Stimulated activated naive CD8-positive, alpha-beta T cell treated with anti-CD3 and anti-CD28 coated beads, Interleukin-15, Interleukin-2, amounts not matched to agents 100 U/mL and 50 U/mL, for 24 hours (primary cell): Measurements from ENCODE around the gene PTPN14.
A peak's percentile ranks its signal among the peaks of the same experiment; 100 is the strongest.

Source experiments
- ATAC-seq: fragments of 150-1000 bp; cut with Tn5 transposase; one replicate; pipeline ENCODE4 v1.10.0; 2021
- DNase-seq: peaks from one replicate; pipeline ENCODE4 v3.0.0; 2021

PTPN14 gene

DNA sequence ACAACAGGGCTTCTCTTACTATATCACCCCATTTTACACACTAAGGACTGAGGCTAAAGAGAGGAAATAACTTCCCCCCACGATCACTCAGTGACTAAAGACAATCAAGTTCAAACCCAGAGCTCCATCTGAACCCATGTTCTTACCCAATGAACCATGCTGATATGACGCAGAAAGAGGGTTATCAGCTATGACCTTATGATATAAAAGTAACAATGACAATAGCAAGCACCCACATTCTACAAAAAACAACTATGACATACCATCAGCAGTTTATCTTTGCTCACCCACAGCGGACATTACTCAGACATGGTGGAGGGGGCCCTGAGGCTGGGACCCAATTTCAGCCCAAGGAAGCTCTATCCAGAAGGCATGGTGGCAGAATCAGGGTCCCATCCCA lies 75.7 kb downstream of the PTPN14 start:
- no peak for DNase-seq
- ATAC-seq = no peak

DNA sequence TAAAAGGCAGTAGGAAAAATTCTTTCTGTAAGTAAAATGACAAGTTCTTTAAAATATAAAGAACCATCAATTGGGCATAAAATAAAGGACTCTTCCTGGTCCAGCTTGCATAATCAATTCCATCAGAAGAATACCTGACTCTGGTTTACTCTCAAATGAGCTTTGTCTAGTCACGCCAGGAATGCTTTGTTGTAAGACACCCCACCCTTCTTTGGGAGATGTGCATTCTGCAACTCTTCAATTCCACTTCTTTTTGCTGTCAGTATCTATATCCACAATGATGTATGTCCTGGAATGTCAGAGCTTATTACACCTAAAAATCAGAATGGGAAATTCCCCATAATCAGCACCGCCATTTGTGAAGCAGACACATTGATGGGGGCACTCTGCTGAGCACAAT lies 76.1 kb downstream of the PTPN14 start:
- DNase-seq (no peak), ATAC-seq (no peak)

DNA sequence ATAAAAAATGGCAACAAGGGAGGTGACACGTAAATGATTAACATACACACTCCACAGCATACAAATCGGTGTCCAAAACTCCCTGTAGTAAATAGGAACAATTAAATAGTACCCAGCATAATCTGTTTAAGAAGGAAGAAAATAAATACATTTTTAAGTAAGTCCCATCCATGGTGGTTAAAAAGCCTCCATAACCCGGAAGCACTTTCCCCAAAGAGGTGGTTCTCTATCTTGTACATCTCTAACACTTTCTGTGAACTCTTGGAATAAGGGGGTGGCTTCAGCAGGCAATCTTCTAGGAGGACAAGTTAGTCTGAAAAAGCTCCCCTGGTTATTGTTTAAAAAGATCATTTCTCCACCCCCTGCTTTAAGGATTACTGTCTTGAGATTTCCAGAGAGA lies 76.9 kb downstream of the PTPN14 start:
- no peak for ATAC-seq
- no peak for DNase-seq

DNA sequence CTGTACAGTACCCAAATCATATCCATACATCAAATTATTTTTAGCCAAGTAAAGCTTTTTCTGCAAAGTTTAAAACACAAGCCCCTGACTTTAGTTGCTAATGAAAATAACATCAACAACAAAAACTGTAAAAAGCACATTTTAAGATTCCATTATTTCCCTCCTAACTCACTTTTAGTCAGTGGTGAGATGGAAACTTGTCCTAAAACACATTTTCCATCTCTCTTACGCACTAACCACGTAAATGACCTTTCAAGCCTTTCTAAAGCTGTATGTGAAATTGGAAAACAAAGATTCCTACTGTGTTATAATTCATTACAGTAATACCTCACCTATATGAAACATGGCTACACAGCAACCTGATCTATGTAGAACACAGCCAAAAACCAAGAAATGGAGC lies 77.5 kb downstream of the PTPN14 start:
- ATAC-seq (no peak), DNase-seq (no peak)

DNA sequence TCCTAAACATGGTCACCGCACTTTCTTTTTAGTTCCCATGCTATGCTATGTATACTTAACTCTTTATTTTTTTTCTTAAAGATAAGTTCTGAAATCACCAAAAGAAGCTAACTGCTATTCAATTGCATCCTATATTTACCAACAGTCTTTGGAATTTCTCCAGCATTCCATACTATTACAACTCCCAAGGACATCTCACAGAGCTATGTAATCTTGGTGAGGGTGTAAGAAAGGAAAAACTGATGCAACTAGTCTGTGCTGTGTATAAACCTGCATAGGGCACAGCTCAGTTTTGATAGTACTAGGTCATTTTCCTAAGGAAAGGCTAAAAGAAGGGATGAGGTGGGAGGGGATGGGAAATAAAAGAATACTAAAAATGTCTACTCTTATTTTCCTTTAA lies 78.0 kb downstream of the PTPN14 start:
- ATAC-seq (no peak), DNase-seq (no peak)

DNA sequence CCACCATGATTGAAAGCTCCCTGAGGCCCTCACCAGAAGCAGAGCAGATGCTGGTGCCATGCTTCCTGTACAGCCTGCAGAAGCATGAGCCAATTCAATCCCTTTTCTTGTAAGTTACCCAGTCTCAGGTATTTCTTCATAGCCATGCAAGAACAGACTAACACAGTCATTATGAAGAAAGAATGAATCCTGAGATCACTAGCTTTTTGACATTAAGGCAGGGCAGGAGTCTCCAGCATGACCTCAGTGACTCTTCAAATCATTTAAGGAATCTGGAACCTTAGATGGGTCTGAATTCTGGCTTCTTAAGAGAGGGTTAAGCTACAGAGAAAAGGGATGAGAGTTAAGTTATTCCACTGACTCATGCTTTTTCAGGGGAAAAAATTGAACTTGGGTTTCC lies 79.0 kb downstream of the PTPN14 start:
- ATAC-seq = no peak
- no peak for DNase-seq

DNA sequence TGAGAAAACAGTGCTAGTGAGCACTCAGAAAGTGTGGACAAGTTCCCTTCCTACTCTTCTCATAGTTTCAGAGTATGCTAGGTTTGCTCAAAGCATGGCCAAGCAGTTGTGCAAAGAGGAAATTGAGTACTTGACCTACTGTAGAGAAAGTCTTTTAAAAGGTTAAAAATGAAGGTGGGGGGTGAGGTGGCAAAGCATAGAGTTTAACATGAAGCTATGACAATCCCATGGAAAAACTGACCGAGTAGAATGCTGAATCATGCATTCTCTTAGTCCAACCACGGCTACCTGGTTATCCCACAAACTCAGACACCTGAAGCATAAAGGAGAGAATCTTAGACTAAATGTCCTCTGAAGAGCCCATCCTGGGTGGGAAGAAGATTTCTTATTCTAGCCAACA lies 79.9 kb downstream of the PTPN14 start:
- DNase-seq = no peak
- peak; percentile 53 for ATAC-seq

DNA sequence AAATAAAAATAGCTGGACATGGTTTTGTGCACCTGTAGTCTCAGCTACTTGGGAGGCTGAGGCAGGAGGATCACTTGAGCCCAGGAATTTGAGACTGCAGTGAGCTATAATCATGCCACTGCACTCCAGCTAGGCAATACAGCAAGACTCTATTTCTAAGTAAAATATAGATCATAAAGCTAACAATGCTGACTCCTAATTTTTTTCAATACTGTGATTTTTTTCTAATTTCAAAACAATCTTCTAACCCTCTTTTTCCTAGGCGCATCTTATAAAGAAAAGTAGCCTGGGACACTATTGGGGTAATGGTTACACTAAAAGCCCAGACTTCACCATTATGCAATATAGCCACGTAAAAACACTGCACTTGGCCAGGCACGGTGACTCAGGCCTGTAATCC lies 81.3 kb downstream of the PTPN14 start:
- no peak for ATAC-seq
- no peak for DNase-seq

DNA sequence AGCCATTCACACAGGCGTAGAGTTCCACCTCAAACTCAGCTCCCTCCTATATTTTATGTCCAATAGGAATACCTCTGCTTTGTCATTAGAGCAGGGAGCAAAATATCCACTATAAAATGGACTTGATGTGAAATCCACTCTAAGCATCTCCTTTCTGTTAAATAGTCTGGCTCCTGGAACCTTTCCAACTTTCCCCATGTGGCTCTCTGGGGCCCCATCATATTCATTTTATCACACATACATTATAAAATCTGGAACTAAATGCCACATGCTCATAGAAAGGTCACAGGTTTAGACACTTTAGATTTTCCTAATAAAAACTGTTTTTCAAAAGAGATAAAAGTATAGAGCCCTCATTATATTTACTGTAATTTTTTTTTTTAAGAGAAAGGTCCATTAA lies 82.1 kb downstream of the PTPN14 start:
- no peak for ATAC-seq
- no peak for DNase-seq

DNA sequence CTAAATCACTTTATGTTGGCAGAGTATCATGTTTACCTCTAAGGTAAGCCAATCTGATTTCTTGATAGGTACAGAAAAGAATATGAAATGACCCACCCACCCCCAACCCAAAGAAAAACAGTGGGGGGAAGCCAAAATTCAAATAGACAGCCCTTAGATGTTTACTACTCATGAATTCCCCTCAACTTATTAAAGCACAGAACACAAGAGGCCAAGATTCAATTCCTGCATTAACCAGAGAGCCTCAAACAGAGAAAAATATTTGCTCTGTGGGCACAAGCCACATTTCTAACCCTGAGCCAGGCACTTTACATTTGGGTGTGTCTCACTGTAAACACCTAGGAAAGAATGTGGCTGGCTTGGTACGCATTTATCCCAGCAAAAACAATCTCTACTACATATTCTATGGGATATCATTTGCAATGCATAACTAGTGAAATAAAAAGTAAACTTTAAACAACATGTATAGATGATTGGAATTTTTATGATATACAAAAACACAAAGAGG lies 84.3 kb downstream of the PTPN14 start:
- ATAC-seq (no peak), DNase-seq (no peak)

DNA sequence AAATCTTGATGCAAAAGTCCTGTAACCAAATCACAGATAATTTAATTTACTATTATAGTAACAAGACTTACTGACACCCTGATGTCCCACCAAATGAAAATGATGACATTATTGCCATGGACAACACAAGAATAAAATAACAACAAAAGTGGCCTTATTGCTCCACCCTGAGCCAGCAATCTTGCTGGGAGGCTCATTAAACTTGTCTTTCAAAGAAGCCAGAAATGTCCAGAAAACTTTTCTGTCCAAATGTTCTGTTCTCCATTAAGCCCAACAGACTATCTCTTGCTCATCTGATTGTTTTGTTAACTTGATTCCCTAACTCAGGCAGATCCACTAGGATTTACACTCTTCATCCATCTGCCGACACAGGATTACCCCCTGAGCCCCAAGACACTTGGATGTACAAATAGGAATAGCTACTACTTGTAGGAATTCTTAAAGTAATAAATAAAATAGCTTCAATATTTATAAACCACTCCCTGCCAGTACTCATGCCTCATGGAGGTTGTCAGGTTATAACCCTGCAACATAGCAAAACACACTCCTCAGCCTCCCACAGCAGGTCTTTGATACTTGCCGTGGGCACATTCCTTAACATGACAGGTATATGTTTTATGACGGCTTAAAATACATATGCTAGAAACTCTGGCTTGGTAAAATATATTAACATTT lies 84.9 kb downstream of the PTPN14 start:
- no peak for DNase-seq
- no peak for ATAC-seq

DNA sequence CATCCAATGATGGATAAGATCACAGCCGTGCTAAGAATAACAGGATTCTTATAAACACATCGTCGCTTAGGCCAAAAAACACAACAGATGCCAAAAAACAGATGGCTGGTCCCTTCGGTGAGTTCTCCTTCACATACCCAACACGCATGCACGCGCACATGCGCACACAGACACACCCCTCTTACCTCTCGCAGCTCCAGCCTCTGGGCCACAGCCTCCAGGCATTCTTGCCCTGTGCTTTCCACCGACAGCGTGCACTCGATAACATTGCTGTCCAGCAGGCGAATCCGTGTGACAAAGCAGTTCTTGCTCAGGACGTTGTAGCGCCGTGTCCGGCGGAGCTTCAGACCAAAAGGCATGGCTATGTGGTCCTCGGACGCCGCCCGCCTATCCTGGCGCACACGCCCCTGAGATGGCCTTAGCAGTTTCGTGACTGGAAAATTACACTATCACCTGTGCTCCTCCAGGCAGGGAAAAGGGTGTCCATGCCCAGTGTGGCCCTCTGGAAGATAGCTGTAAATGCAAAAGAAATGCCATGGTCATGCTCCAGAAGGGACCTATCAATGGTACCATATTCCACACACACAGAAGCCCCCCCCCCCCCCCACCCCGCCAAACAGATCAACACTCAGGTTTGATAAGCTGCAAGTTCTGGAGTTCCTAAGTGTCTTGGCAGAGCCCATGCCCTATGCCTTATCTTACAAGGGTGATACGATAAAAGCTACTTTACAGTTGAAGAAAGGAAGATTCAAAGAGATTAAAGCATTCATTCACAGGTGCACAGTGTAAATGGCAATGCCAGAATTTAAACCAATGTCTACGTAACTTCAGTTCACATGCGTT lies 86.7 kb downstream of the PTPN14 start:
- ATAC-seq (no peak), DNase-seq (no peak)

DNA sequence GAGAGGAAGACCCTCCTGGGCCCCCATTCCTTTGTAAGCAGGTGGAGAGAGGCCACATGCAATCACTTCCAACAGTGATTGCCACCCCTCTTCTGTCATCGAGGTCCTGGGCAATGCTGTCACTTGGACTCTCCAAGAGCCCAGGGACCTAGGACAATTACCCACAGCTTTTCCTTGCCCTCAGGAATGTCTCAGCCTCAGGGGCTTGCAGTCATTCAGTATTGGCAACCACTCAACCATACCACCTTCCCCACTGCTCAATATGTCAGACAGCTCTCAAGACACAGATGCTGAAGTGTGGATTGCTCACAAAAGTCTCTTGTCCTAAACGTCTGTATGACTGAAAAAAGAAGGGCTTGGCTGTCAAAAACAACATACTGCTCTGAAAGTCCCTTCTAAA lies 87.8 kb downstream of the PTPN14 start:
- ATAC-seq (no peak), DNase-seq (no peak)

DNA sequence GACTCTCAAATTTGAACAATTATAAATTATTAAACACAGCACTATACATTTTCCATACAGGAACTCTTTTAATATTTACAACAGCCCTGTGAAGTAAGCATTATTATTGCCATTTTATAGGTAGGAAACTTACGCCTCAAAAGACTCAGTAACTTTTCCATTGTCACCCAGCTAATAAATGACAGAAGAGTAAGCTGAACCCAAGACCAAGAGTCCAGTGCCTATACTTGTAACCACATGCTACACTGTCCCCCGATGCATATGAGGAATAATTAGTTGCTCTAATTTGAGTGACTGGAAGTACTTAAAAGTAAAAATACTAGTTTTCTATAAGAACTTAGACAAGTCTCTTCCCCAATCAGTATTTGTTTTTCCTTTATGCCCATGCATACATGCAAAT lies 88.5 kb downstream of the PTPN14 start:
- ATAC-seq (no peak), DNase-seq (no peak)

DNA sequence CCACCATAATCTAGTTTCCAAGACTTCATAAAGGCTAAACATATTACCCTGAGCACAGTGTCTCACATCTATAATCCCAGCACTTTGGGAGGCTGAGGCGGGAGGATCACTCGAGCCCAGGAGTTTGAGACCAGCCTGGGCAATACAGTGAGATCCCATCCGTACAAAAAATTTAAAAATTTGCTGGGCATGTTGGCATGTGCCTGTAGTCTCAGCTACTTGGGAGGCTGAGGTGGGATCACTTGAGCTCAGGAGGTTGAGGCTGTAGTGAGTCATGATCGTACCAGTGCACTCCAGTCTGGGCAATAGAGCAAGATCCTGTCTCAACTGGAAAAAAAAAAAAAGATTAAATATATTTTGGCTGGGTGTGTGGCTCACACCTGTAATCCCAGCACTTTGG lies 90.1 kb downstream of the PTPN14 start:
- no peak for DNase-seq

DNA sequence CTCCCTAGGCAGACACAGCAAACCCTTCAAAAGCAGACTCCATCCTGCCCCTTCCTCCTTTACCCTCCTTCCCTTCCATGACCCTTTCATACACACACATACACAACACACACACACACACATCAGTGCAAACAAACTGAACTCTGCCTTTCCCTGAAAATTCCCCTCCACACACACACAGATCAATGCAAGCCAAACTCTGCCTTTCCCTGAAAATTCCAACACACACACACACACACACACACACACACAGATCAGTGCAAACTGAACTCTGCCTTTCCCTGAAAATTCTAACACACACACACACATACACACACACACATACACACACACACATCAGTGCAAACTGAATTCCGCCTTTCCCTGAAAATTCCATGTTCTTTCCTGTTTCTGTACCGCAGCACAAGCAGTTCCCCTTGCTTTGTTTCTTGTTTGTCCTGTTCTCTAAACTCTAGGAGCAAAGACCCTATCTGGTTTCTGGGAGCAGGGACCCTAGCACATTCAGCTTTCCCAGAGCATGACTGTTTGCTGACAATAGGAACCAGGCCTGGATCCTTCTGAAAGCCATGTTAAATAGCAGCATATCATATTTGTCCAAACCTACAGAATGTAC lies 91.0 kb downstream of the PTPN14 start:
- no peak for DNase-seq
- no peak for ATAC-seq

More for the DNA sequence above, 90.1 kb downstream of the PTPN14 start:
- ATAC-seq = no peak

DNA sequence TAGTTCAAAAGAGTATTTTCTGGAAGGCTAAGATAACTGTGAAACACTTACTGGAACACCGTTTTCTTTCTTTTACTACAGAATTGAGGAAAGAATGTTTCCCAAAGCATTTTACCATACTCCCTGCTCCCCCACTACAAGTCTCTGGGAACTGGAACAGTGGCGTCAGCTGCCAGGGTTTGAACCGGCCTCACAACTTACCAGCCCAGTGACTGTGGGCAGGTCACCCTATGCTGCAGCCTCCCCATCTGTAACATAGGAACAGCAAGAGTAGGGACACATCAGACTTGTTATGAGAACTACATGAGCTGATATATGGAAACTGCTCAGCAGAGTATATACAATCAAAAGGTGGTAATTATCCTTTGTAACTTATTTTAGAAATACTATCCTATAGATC lies 91.5 kb downstream of the PTPN14 start:
- no peak for DNase-seq
- ATAC-seq = no peak

DNA sequence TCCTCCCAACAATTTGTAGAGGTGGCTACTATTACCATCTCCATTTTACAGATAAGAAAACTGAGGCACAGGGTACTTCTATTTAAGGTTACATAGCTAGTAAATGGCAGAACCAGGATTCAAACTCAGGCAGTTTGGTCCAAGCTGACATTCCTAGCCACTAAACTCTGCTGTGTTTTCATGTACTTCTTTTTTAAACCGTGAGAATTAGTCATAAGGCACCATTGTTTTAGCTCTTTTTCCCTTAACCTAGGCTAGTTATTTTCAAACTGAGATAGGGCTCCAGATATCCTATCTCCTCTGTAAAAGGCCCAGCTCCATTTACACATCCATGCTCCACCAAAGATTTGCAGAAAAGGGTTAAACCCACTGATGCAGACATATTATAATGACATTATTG lies 92.9 kb downstream of the PTPN14 start:
- ATAC-seq (no peak), DNase-seq (no peak)

DNA sequence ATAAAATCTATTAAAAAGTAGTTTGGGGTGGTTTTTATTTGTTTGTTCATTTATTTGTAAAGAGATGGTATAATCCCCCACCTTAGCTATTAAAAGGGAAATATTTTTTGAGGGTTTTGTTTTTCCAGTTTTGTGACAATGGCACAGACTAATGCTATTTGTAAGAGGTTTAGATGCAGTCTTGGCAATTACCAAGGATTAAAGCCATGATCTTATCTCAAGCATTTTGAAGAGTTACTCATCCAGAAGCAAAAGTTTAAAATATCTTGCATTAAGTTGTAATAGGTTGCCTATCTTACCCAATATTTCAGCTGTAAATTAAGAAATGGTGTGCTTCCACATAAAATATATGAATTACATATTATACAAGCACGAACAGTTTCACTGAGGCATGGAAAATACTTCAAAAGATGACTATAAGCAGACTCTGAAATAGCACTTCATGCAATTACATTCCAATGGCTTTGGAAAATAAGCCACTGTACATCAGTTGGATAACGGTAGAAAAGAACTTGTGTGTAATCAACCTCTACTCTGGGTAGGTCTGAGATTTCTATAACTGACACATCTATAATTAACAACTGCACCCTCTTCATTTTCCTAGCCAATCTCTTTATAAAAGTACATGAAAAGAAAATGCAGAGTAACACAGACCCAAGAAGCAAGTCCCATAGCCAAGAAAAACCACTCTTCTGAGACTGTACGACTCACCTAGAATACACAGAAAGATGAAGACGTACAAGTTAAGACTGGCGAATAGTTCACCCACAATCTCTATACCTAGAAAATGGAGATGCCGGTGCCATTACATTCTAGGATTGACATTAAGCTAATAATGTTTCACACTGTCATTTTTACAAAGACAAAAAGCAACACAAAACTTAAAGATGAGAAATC lies 95.2 kb downstream of the PTPN14 start:
- no peak for ATAC-seq
- no peak for DNase-seq

DNA sequence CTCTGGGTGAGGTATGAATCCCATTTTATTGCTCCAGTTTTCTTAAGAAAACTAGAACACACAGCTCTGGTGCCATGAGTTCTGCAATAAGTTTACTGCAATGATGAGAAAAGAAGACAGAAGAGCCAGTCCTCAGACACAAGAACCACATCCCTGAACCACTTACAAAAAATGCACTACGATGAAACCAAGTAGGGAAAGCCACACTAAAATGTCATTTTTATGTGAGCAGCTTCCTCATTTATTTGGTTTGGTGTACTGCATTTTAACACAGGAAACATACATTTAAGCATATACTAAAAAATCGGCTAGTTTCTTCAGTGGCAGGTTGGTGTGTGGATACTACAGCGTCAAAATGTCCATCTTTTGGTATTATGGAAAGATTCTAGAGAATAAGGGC lies 95.9 kb downstream of the PTPN14 start:
- ATAC-seq = no peak
- DNase-seq = no peak

DNA sequence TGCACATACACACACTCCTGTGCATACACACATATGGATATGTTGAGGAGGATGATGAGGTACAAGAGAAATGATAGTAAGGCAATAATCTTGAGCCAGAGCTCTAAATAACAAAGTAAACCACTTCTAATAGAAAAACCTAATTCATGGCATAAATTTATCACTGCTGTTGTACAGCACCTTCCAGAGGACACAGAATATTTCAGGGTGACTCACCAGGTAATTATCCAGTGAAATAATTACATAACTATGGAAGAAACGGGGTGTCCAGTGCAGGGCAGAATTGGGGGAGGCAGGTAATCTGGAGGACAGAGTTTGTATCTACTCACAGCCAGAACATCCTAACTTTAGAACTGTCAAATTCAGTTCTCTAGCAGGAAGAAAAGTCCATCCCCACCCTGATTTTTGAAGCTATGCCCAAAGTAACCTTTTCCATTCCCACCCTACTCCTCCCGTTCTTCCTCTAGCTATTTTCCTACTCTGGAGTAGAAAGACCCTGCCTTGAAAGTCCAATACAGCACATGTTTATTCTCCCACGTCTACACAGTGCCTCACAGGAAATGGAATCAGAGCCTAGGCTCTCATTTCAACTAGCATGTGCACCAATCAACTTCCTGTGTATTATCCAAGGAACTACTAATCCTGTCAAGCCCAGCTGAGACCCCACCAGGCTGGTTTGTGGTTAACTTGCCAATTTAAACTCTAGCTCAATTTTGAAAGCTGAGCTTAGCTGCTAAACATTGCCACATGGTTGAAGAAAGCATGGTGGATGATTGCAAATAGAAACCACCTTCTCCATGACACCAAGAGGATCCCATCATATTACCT lies 96.6 kb downstream of the PTPN14 start:
- DNase-seq (no peak), ATAC-seq (no peak)
